ENCODE measurements around the gene NOS3.

The NOS3 gene

GRCh38 chr7:151028131-151028947 lies 37.5 kb downstream of the NOS3 start, which contains the start of gene ABCB8:
ABCB8 (plus strand) TSS chr7:151028450; CDS start chr7:151028516, 66 bp downstream.
- peak within 1 kb of the TSS; percentile 28 for H3K27ac ChIP-seq (ENCODE audit: poor library complexity, severe bottlenecking)
- H3K27me3 ChIP-seq (ENCODE audit: insufficient read depth, poor library complexity, severe bottlenecking), result no peaks in the 10 kb centered on the region
- TF ChIP-seq, protein P1, sequence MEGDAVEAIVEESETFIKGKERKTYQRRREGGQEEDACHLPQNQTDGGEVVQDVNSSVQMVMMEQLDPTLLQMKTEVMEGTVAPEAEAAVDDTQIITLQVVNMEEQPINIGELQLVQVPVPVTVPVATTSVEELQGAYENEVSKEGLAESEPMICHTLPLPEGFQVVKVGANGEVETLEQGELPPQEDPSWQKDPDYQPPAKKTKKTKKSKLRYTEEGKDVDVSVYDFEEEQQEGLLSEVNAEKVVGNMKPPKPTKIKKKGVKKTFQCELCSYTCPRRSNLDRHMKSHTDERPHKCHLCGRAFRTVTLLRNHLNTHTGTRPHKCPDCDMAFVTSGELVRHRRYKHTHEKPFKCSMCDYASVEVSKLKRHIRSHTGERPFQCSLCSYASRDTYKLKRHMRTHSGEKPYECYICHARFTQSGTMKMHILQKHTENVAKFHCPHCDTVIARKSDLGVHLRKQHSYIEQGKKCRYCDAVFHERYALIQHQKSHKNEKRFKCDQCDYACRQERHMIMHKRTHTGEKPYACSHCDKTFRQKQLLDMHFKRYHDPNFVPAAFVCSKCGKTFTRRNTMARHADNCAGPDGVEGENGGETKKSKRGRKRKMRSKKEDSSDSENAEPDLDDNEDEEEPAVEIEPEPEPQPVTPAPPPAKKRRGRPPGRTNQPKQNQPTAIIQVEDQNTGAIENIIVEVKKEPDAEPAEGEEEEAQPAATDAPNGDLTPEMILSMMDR (IDR thresholded peaks at IDR 0.05; ENCODE audit: poor library complexity, severe bottlenecking), result peak; percentile 57
- DNase-seq (ENCODE audit: low spot score) (peak; percentile 98), ATAC-seq (ENCODE audit: low read depth) (peak; percentile 91)
- H3K9me3 ChIP-seq (ENCODE audit: severe bottlenecking), result no peaks in the 10 kb centered on the region
- H3K36me3 ChIP-seq (ENCODE audit: low read depth), result no peaks in the 10 kb centered on the region
- H3K4me1 ChIP-seq (ENCODE audit: insufficient read depth, poor library complexity, severe bottlenecking), result peaks cover 14% of the 10 kb centered on the region
- H3K4me3 ChIP-seq (ENCODE audit: severe bottlenecking), result peak within 1 kb of the TSS; percentile 78

- H3K27me3 ChIP-seq (ENCODE audit: insufficient read depth, poor library complexity, severe bottlenecking), result no peaks in the 10 kb centered on the region
- H3K27ac ChIP-seq (ENCODE audit: poor library complexity, severe bottlenecking), result peak overlapping the region; percentile 28
- H3K4me1 ChIP-seq (ENCODE audit: insufficient read depth, poor library complexity, severe bottlenecking), result peaks cover 14% of the 10 kb centered on the region
- DNase-seq (ENCODE audit: low spot score) (no peak), ATAC-seq (ENCODE audit: low read depth) (no peak)
- H3K36me3 ChIP-seq (ENCODE audit: low read depth), result no peaks in the 10 kb centered on the region
- TF ChIP-seq, protein P1 (IDR thresholded peaks at IDR 0.05; ENCODE audit: poor library complexity, severe bottlenecking), result peak; percentile 32
- H3K9me3 ChIP-seq (ENCODE audit: severe bottlenecking), result no peaks in the 10 kb centered on the region
- H3K4me3 ChIP-seq (ENCODE audit: severe bottlenecking), result peak overlapping the region; percentile 78
These were observed 38.2 kb downstream of the NOS3 start for GRCh38 chr7:151028948-151029501.

DNA sequence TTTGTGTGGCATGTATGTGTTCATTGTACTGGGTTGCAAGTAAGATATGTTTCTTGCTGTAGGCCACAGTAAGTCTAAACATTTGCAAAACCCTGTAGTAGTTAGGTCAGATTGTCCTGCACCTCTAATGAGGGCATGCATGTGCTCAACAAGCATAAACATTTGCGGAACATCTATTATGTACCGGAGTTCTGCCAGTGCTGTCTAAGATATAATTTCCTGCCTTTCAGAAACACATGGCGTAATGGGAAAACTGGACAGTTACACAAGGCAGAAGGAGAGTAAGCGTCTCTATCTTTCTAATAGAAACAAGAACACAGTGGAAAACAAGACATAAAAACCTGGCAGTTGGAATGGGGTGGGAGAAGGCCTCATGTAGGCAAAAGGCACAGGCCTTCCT lies 40.2 kb downstream of the NOS3 start:
- H3K36me3 ChIP-seq (ENCODE audit: low read depth), result no peaks in the 10 kb centered on the region
- H3K9me3 ChIP-seq (ENCODE audit: severe bottlenecking), result no peaks in the 10 kb centered on the region

GRCh38 chr7:151032936-151033863 lies 42.4 kb downstream of the NOS3 start:
- H3K36me3 ChIP-seq (ENCODE audit: low read depth), result no peaks in the 10 kb centered on the region
- TF ChIP-seq, protein P1 (IDR thresholded peaks at IDR 0.05; ENCODE audit: poor library complexity, severe bottlenecking), result no peak
- DNase-seq (ENCODE audit: low spot score) (no peak), ATAC-seq (ENCODE audit: low read depth) (no peak)
- no peak overlapping the region for H3K27ac ChIP-seq (ENCODE audit: poor library complexity, severe bottlenecking)
- no peaks in the 10 kb centered on the region for H3K4me1 ChIP-seq (ENCODE audit: insufficient read depth, poor library complexity, severe bottlenecking)
- H3K9me3 ChIP-seq (ENCODE audit: severe bottlenecking), result no peaks in the 10 kb centered on the region
- H3K4me3 ChIP-seq (ENCODE audit: severe bottlenecking), result no peak overlapping the region
- no peaks in the 10 kb centered on the region for H3K27me3 ChIP-seq (ENCODE audit: insufficient read depth, poor library complexity, severe bottlenecking)

More for the DNA sequence above, 40.2 kb downstream of the NOS3 start:
- Histone ChIP-seq H3K27ac (ENCODE audit: poor library complexity, severe bottlenecking) (no peak overlapping the region), H3K27me3 (ENCODE audit: insufficient read depth, poor library complexity, severe bottlenecking) (no peaks in the 10 kb centered on the region), H3K4me1 (ENCODE audit: insufficient read depth, poor library complexity, severe bottlenecking) (peaks cover 14% of the 10 kb centered on the region), H3K4me3 (ENCODE audit: severe bottlenecking) (no peak overlapping the region)
- TF ChIP-seq, protein P1 (IDR thresholded peaks at IDR 0.05; ENCODE audit: poor library complexity, severe bottlenecking), result no peak
- DNase-seq (ENCODE audit: low spot score) (no peak), ATAC-seq (ENCODE audit: low read depth) (no peak)

All from RWPE2 (cell line).